HG03575 (cell line): ENCODE data around the gene KCND3.
"Not testable (repeated sequence)": the region's sequence is repeated elsewhere in the genome, so short reads cannot be mapped to it uniquely, and the experiment has no call there.

ENCODE experiments used
- ATAC-seq: cut with Tn5 transposase; IDR thresholded peaks from one replicate; pipeline ENCODE4 v1.9.1; 2021; ENCODE audit not compliant: unreplicated experiment, insufficient number of reproducible peaks, low FRiP score; ENCODE audit errors: extremely low read depth

The KCND3 gene

DNA sequence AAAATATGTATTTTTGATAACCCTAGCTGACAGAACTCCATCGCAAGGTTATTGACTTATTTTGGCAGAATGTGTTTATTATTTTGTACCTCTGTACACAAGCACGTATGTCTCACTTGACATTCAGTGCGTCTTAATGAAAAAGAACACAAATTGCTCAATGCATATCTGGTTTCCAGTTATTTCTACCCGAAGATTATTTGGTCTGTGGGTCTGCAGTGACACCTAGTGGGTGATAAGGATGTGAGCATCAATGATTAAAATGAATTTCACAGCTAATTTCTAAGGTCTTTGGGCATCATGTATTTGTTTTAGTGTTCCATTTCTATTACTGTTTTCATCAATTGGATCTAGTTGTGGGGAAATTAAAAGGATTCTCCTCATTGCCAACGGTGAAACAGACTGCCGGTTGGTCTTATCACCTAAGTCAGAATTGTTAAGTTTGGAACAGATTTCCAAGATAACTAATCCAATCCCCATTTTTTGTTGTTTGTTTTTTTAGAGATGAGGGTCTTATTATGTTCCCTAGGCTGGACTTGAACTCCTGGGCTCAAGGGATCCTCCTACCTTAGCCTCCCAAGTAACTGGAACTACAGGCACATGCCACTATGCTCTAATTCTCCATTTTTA, 219.8 kb downstream of the KCND3 start:
- ATAC-seq = no peak

DNA sequence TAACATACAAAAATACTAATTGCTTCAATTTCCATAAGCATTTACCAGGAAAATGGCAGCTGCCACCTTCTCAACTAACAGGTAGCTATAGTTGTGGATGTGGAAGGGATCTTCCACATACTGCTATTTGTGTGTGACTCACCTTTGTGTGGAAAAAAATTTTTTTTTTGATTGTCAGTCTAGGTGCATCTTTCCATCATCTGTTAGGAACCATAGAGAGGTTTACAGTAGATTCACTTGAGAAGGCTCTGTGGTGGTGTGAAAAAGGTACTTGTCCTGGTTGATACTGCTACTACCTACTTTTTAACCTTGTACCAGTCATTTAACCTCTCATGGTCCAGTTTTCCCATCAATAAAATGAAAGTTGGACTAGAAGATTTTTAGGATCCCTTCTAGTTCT, 220.8 kb downstream of the KCND3 start:
- ATAC-seq = no peak

DNA sequence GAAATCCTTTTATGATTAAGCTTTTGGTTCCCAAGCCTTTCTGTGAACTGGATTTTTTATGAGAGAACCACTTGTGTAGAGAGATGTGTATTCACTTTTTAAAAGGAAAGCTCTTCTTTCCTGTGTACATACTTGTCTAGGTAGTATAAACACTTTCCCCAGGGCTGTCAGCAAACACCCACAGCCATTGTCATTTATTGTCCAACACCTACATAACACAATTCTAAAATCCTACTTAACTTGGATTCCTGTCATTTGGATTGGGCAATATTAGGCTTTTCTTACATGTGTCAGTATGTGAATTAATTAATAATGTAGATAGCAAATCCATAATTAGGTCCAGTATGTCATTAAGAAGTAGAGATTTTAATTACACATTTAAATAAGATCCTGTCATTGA, 221.4 kb downstream of the KCND3 start:
- no peak for ATAC-seq

DNA sequence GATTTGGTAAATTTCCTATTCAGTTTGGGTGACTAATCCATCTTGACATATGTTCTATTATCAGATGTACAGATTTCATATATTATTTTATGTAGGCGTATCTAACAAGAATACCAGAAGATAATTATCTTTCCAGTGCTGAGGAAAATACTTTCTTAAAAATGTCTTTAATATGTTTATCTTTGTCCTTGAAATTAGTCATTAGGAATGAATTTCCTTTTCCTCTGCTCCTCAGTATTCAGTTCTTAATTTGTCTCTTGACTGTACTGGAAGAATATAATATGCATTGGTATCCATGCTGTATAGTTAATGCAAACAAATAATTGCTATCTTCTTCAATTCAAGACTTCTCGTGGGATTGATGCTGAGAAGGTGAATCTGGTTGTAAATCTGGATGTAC, 227.1 kb downstream of the KCND3 start:
- no peak for ATAC-seq

DNA sequence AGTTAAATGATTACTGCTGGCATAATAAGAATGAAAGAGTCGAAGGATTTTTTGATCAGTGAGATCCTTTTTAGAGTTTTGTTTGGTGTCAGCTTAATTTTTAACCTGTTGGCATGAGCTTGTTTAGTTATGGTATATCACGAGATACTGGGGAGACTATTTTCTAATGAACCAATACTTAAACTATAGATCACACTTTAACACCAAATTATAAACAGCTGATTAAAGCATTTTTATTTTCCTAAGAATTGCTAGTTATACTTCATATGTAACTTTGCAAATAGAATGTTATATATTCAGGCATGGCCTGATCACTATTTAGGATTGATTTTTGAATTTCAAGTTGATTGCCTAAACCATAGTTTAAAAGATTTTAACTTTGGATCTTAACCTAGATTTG, 227.8 kb downstream of the KCND3 start:
- ATAC-seq = no peak

DNA sequence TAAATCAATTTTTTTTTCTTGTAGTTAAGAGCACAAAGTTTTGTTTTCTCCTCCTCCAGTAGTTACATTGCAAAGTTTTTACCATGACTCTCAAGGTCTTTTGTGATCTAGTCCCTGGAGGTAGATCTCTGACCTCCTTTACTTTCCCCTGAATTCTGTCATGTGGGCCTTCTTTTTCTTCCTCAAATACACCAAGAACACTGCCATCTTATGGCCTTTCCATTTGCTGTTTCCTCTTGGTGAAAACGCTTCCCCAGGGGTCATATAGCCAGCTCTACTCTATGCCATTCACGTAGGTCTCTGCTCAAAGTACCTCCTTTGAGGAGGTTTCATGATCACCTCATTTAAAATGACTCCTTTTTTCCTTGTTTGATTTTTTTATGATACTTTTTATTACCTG, 231.1 kb downstream of the KCND3 start:
- ATAC-seq = no peak

DNA sequence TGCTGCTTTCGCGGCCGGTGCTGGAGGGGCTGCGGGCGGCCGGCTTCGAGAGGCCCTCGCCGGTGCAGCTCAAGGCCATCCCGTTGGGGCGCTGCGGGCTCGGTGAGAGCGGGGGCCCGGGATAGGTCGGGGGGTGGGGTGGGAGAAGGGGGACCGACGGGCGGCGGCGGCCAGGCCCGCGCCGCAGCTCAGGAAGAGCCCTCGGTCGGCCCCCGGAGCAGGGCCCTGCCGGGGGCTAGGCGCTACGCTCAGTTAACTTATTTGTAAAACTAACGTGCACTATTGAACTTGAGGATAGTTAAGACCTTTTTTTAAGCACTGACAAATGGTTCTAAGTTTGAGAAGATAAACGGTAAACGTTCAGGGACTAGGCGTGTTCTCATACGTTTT, 233.3 kb downstream of the KCND3 start:
- ATAC-seq = no peak

DNA sequence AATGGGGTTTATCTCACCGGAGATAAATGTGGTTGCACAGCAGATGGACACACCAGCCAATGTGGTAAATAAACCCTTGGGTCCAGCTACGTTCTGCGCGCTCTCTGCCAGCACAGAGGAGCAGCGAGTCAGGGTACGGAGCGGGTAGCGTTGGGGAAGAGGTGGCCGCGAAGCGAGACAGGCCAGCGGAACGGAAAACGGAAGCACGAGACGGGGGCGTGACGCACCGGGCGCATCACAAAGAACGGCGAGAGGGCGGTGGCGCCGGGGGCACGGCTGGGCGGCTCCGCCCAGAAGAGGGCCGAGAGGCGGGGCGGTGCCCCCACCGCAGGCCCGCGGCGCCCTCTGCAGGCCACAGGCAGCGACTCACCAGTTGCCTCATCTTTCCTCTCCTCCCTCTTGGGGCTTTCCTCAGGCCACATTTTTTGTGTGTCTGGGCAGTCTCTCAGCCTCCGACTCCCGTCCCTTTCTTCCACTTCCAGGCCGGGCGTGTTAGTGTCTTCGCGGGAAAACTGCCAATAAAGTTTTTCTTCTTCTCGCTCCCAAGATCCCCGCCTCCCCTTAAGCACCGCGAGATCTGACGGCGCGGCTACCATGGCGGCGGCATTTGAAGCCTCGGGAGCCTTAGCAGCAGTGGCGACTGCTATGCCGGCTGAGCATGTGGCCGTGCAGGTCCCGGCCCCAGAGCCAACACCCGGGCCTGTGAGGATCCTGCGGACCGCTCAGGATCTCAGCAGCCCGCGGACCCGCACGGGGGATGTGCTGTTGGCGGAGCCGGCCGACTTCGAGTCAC, 233.9 kb downstream of the KCND3 start, which contains the start of gene DDX20:
Gene DDX20, plus strand, starts transcription at position 571 of the 793 bp plus-strand sequence. Its CDS starts 24 bp downstream, at position 595.
- ATAC-seq = peak; percentile 31

DNA sequence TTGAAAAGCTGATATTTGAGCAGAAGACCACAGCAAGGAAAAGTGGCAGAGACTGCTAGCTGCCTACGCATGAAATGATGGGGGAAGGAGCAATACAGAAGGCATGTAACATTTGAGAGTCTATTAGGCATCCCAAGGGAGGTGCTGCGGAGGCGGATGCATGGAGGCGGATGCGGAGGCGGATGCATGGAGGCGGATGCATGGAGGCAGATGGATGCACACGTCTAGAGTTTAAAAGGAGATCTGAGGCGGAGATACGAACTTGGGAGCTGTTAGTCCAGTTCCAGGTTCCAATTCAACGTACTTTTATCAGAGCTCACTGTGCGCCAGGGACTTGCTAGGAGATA, 234.5 kb downstream of the KCND3 start:
- peak; percentile 17 for ATAC-seq

DNA sequence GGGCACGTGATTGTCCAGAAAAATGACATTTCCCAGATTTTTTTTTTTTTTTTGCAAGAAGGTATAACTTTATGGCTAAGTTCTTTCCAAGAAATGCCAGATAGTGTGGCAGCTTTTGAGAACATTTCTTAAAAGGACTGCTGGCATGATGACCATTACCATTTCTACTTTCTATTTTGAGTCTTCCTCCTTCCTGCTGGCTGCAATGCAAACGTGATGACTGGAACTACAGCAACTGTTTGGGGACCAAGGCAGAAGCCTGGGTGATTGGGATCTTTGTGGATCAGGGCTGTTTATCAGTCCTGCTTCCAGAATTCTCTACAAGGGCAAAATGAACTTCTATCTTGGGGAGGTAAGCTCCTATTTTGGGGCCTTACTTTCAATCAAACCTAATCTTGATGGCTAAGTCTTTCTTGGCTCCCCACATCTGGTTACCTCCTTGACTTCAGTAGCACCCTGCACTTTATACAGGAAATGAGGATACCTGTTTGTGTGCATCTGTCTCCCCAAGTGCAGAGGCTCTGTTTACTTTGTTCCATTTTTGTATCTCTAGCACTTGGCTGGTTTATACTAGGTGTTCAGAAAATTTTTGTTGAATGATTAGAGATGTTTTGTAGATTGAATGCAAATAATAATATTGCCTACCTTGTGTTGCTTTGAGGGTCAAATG, 237.4 kb downstream of the KCND3 start:
- ATAC-seq = no peak

DNA sequence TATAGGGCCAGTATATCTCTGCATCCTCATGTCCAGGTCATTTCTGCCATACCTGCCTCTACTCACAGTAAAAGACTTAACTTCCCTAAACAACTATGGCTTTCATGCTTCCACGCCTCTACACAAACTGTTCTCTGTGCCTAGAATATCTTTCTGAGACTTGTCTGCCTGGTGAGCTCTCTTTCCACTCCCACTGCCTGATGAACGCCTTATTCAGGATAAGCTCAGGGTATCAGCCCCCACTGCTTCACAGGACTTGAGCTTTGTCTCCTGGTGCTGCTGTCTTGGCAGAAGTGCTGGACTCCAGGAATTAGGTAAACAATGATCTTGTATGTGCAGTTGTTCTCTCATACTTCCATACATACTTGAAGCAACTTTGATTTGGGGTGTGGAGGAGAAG, 238.6 kb downstream of the KCND3 start:
- ATAC-seq = no peak

DNA sequence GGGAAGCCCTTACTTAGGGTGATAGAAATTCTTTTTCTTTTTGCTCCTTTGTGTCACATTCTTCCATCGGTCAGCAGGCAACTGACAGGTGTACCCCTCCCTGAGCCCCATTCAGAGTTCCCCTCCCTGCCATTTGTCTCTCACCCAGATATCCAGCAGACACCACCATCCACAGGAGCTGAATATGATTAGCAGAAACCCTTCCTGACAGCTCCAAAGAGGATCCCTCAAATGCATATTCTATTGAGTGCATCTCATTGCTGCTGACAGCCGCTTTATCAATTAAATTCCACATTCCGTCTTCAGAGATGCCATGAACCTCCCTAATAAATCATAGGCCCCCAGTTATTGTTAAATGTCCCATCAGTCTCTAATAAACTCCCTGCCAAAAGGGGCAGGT, 239.8 kb downstream of the KCND3 start:
- ATAC-seq = no peak

DNA sequence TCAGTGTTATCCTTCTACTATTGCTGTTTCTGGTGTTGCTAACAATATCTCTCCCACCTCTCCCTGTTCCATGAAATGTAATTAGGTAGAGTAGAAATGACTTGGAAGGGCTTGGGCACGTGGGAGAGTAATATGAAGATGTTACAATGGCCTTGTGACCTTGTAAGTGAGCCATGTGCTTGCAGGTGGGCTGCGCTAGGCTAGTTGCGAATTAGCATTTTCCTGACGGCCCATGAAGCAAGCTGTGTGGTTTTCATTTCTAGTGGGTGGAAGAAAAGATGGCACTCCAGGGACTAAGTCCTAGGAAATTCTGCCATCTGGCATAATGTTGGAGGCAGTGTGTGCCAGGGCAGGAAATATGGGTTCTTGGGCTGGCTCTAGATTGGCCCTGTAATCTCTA, 241.5 kb downstream of the KCND3 start:
- ATAC-seq = no peak

DNA sequence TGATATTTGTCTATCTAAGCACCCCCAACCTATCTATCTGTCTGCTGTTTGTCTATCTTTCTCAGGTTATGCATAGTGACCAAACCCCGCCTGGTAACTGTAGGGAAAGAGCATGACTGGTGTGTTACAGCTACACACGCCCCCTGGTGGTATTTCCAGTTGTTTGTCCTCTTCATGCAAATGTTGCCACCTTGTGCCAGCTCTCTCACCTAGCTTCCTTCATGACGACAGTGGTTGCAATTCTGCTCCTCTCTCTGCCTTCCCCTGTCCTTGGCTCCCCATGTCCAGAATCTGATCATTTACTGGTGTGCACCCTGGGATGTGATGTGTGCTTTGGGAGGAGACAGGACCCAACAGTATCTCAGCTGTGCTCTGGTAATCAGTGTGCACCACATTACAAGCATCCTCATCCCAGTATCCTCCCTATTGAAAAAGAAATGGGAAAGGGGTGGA, 242.2 kb downstream of the KCND3 start:
- ATAC-seq = no peak

DNA sequence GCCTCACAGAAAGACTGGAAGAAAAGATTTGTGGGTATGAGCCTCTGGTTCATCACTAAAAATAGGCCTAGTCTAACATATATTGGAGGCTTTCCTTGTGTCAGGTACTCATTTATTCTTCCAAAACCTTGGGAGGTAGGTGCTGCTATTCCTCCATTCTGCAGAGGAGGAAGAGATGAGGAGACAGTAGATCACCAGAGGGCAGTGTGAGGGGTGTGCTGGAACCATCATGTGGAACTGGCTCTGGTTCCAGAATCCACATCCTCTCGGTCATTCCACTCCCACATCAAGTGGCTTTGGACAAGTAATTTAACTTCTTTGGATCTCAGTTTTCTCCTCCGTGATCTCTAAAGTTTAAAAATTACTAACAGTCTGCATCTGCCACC, 242.9 kb downstream of the KCND3 start:
- ATAC-seq = no peak

DNA sequence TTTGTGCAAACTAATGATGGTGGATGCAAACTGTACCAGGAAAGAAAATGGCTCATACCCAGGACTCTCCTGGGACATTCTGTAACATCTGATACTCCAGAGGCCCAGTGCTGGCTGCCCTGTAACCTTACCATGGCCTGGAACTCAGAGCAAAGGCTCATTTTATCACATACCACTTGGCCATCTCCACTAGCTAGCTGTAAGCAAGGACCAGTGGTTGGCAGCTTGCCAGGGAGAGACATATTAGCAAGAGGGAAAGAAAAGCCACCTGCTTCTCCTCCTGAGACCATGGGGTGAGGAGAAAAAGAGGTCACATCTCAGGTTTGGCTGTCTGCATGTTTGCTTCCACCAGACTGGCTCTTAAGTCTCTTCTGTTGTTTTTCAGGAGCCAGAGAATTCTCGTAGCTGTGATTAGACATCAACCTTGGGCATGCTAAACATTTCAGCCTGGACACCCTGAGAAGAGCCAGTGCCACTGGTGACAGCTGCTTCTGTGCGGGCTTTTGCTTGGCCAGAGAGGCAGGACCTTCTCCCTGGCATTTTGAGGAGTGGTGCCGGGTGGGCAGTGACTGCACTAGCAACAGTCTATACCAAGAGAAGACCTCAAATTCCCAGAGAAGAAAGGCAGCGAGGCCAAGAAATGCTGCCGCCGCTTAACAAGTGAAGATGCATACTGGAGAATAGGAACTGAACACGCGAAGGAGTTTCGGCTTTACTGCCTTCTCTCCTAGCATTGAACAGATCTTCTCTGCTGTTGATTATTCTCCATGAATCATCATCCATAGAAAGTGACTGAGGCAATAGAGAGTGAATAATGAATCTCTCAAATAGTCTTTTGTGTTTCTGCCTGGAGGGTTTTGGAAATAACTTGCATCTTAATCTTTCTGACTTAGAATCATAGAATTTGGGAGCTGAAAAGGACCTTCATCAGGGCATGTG, 243.5 kb downstream of the KCND3 start:
- ATAC-seq = no peak

DNA sequence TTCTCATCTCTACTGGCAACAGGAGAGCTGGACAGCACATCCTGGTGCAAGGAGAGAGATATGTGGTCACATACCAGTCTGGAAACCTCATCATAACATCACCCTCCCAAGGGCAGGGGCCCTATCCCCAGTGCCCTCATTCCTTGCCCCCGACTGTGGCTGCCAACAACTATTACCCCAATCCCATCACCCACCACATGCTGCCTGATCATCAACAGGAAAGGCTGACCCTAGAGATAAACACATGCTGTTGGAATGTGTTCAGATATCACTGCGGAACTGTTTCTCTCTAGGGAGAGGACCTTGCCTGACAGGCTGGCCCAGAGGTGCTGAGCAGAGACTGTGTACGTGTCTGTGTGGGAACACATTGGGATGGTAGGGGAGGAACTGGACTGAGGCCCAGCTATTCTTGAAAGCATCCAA, 245.8 kb downstream of the KCND3 start:
- no peak for ATAC-seq

DNA sequence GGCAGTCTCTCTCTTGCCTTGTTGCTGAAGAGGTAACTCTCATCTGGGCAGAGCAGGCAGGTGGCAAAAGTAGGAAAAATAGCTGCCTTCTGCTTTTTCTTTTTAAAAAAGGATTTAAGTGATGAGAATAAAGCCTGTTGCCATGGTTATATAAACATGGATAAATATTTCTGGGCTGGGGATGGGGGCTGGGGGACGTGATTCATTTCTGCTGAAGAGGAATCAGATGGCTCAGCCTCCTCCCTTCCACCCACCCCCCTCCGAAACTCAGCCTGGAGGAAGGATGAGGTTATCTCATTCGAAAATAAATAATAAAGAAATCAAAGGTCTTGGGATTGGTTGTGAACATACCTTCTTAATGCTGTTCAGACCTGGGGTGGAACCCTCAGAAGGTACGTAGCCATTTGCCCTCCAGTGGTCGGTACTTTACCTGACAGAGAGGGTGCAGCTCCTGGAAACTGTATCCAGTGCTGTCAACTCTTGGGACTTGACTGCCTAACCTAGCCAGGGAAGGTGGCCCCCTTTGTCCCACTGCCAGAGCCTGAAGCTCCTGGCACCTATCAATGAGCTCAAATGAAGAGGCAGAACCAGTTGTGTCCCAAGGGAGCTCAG, 246.4 kb downstream of the KCND3 start:
- ATAC-seq = no peak

DNA sequence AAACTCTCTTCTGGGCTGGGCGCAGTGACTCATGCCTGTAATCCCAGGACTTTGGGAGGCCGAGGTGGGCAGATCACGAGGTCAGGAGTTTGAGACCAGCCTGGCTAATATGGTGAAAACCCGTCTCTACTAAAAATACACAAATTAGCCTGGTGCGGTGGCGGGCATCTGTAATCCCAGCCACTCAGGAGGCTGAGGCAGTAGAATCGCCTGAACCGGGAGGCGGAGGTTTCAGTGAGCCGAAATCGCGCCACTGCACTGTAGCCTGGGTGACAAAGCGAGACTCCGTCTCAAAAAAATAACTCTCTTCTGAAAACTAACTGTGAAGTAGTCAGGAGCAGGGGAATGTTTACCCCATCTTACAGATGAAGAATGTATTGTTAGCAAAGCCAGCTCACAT, 247.2 kb downstream of the KCND3 start:
- ATAC-seq = not testable (repeated sequence)
